Vagina (tissue), 2 donors: ENCODE results near the gene IL17C. TPM values are rescaled to one million over a fixed set of nuclear protein-coding genes. Genes with fewer than 3 reads are reported as not detected.

ENCODE experiments used
- DNase-seq, 2 donors: peaks; one replicate each; pipeline ENCODE4 v3.0.0-alpha.2; 2017; ENCODE audit errors: extremely low spot score in 2 of 2
- H3K27ac ChIP-seq: fragments of 200-600 bp; sonication (generic); one replicate; pipeline ENCODE4 v1.5.1; 2019
- H3K27me3 ChIP-seq: fragments of 200-600 bp; sonication (generic); one replicate; pipeline ENCODE4 v1.5.1; 2019
- H3K36me3 ChIP-seq, 2 donors: fragments of 200-600 bp; sonication (generic); one replicate each; pipeline ENCODE4 v1.5.1; 2017 to 2019
- H3K4me1 ChIP-seq: fragments of 200-600 bp; sonication (generic); one replicate; pipeline ENCODE4 v1.5.1; 2019
- H3K4me3 ChIP-seq, 2 donors: fragments of 200-600 bp; sonication (generic); 1 replicate in 1 of 2; 2 replicates in 1 of 2; pipeline ENCODE4 v1.5.1; 2016 to 2019
- H3K9me3 ChIP-seq: fragments of 200-600 bp; sonication (generic); one replicate; pipeline ENCODE4 v1.5.1; 2019
- CTCF ChIP-seq, 3 experiments: fragments of 450-650 bp in 2 of 3; fragments of 200-600 bp in 1 of 3; sonication (generic) in 1 of 3; IDR thresholded peaks; one replicate each; pipeline ENCODE4 v1.5.1; 2017 to 2019; ENCODE audit warnings: antibody characterized with exemption in 3 of 3, mild to moderate bottlenecking in 2 of 3, moderate library complexity in 2 of 3
- POLR2A ChIP-seq, 2 donors: fragments of 450-650 bp; IDR thresholded peaks; one replicate each; pipeline ENCODE4 v1.6.1; 2017; ENCODE audit warnings: antibody characterized with exemption in 2 of 2, mild to moderate bottlenecking in 2 of 2, moderate library complexity in 2 of 2
- POLR2AphosphoS5 ChIP-seq, 2 donors: sonication (generic); formaldehyde crosslinking; IDR thresholded peaks; one replicate each; pipeline ENCODE4 v1.9.0; 2017; ENCODE audit warnings: antibody characterized with exemption in 2 of 2, mild to moderate bottlenecking in 2 of 2, low read depth in 1 of 2; ENCODE audit not compliant: insufficient read depth in 1 of 2
- intact Hi-C: fragments of 100-400 bp; cut with DNase I; formaldehyde crosslinking; loops from one replicate; pipeline ENCODE4 v1.15.1; 2023
- total RNA-seq: library from RNA; depleted of rRNA; stranded (reverse); fragments of >200 nt; gene quantifications from one replicate; pipeline ENCODE4 v1.2.3, GENCODE V29; 2016

Gene IL17C
- total RNA-seq, 1 donor from 2014 or later, result not detected

- intact Hi-C loops, result no loop called here
- Histone ChIP-seq H3K36me3 (no peaks in the 10 kb centered on the region), H3K27ac (no peak overlapping the region), H3K4me3 (no peak overlapping the region), H3K4me1 (no peaks in the 10 kb centered on the region), H3K9me3 (no peaks in the 10 kb centered on the region), H3K27me3 (no peaks in the 10 kb centered on the region)
- TF ChIP-seq POLR2AphosphoS5 (IDR thresholded peaks at IDR 0.05; ENCODE audit: insufficient read depth in 1 of 2, low read depth in 1 of 2), result no peak
- no peak for TF ChIP-seq CTCF (IDR thresholded peaks at IDR 0.05)
- no peak for TF ChIP-seq POLR2A (IDR thresholded peaks at IDR 0.05)
- no peak for DNase-seq
Observed at GRCh38 chr16:88673716-88674379, 35.5 kb downstream of the IL17C start.

GRCh38 chr16:88676502-88677242, 38.3 kb downstream of the IL17C start:
- H3K4me3 ChIP-seq, result no peak overlapping the region
- no peaks in the 10 kb centered on the region for H3K36me3 ChIP-seq
- H3K4me1 ChIP-seq, result no peaks in the 10 kb centered on the region
- no peak overlapping the region for H3K27ac ChIP-seq
- DNase-seq, result no peak
- H3K27me3 ChIP-seq, result no peaks in the 10 kb centered on the region
- no peak for TF ChIP-seq POLR2AphosphoS5 (IDR thresholded peaks at IDR 0.05; ENCODE audit: insufficient read depth in 1 of 2, low read depth in 1 of 2)
- TF ChIP-seq POLR2A (IDR thresholded peaks at IDR 0.05), result no peak
- TF ChIP-seq CTCF (IDR thresholded peaks at IDR 0.05), result no peak
- H3K9me3 ChIP-seq, result no peaks in the 10 kb centered on the region
- intact Hi-C loops, result no loop called here

- intact Hi-C loops, result no loop called here
- no peak overlapping the region for H3K4me3 ChIP-seq
- no peaks in the 10 kb centered on the region for H3K9me3 ChIP-seq
- DNase-seq, result no peak
- H3K4me1 ChIP-seq, result no peaks in the 10 kb centered on the region
- no peaks in the 10 kb centered on the region for H3K36me3 ChIP-seq
- no peaks in the 10 kb centered on the region for H3K27me3 ChIP-seq
- H3K27ac ChIP-seq, result no peak overlapping the region
- TF ChIP-seq CTCF (IDR thresholded peaks at IDR 0.05), result no peak
- TF ChIP-seq POLR2A (IDR thresholded peaks at IDR 0.05), result no peak
- no peak for TF ChIP-seq POLR2AphosphoS5 (IDR thresholded peaks at IDR 0.05; ENCODE audit: insufficient read depth in 1 of 2, low read depth in 1 of 2)
Observed at GRCh38 chr16:88677721-88678120, 39.3 kb downstream of the IL17C start.

- Histone ChIP-seq H3K27me3 (no peaks in the 10 kb centered on the region), H3K36me3 (no peaks in the 10 kb centered on the region), H3K9me3 (no peaks in the 10 kb centered on the region), H3K4me3 (no peak overlapping the region), H3K27ac (no peak overlapping the region), H3K4me1 (no peaks in the 10 kb centered on the region)
- intact Hi-C loops, result no loop called here
- no peak for DNase-seq
- no peak for TF ChIP-seq CTCF (IDR thresholded peaks at IDR 0.05)
- TF ChIP-seq POLR2AphosphoS5 (IDR thresholded peaks at IDR 0.05; ENCODE audit: insufficient read depth in 1 of 2, low read depth in 1 of 2), result no peak
- TF ChIP-seq POLR2A (IDR thresholded peaks at IDR 0.05), result no peak
Observed at GRCh38 chr16:88678224-88678979, 40.0 kb downstream of the IL17C start.
